ENCODE results near the gene TFAP2A.

The TFAP2A gene

GRCh38 chr6:10398446-10399218 lies 16.2 kb downstream of the TFAP2A start:
- no peak for DNase-seq

- no peak for DNase-seq
Measured at GRCh38 chr6:10397756-10398445, 17.0 kb downstream of the TFAP2A start.

DNA sequence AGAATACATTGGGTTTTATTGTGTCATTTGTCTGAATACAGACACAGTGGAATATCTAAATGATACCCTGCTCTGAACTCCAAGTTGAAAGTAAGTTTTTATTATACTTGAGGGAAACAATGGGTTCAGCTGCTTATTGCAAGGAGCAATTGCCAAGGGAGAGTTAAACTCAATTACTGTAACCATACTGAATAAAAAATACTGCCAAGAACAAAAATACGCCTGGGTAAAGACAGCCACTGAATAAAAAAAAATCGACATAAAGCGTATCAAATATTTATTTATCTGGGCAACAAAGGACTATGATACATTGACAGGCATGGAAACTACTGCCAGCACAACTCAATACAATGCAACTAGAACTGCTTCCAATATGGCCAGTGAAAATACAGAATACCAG lies 18.1 kb downstream of the TFAP2A start:
- DNase-seq = no peak

DNA sequence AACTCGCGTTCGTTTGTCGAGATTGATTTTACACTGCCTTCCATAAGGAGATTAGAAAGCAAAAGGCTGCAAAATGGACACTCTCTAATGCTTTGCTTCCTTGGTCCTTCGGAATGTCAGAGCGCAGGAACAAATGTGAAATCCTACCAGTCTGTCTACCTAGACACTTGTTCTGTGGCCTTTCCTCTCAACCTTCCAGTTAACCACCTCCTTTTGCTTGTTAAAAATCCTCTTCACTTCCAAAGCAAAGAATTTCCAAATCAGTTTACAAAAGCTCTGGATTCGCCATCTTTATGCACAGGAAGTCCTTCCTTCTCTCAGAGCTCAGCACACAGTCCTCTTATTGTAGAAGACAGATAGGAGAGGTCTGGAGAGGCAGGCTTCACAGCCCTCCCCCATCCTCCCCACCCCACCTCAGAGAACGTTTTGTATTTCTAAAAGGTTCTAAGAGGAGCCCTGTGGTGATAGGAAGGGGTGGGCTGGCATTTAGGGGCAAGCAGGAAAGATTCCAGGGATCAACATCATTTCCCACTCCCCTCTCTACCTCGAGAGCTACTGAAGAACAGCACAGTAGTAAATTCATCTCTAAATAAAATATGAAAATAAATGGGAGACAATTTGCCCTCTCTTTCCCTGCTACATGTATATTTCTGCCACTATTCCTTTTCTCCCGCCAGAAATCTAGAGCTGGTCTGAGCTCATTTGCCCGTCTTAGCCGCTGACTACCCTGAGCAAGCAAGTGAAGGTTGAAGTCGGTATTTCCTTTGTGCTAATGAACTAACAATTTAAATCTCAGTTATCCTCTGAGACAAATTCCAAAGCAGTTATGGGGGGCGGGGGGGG lies 18.9 kb downstream of the TFAP2A start:
- DNase-seq = no peak

DNA sequence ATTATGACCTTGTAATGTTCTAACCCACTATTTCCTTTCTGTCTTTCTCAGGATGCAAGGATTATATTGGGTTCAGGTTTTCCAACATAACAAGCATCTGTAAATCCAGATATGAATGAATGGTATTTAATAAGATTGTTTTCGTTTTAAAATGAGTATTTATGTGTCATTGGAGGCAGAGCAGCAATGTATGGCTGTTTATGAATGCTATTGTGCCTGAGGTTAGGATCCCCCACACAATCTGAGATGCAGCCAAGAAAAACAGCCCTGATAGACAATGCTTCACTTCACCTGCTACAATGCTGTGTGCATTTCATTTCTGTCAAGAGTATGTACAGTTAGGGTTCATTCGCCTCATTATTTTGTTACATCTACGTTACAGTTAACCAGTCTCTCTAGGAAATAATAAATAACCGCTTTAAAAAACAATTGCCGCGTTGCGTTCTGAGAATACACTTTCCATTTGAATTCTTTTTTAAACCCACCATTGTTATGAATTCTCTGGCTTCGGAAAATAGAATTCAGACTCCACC lies 19.6 kb downstream of the TFAP2A start:
- DNase-seq = no peak

- DNase-seq = no peak
Measured at GRCh38 chr6:10393544-10394225, 21.2 kb downstream of the TFAP2A start.

DNA sequence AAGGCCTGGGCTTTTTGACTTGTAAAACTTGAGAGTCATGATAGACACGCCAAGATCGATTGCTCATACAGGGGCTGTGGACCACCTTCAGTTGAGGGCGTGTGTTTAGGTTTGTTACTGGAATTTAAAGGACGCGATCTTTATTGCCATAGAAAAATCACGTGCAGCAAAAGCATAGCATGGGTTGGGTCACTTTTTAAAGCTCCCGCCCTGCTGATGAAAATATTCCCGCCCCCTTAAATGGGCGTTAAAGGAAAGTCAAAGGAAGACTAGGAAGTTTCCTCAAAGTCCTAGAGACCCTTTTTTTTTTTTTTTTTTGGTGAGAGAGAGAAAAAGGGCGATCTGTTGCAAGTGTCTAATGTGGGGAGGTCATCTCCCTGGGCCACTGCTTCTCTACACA lies 23.1 kb downstream of the TFAP2A start:
- no peak for DNase-seq

- no peak for DNase-seq
Measured at GRCh38 chr6:10391299-10391630, 23.6 kb downstream of the TFAP2A start.

DNA sequence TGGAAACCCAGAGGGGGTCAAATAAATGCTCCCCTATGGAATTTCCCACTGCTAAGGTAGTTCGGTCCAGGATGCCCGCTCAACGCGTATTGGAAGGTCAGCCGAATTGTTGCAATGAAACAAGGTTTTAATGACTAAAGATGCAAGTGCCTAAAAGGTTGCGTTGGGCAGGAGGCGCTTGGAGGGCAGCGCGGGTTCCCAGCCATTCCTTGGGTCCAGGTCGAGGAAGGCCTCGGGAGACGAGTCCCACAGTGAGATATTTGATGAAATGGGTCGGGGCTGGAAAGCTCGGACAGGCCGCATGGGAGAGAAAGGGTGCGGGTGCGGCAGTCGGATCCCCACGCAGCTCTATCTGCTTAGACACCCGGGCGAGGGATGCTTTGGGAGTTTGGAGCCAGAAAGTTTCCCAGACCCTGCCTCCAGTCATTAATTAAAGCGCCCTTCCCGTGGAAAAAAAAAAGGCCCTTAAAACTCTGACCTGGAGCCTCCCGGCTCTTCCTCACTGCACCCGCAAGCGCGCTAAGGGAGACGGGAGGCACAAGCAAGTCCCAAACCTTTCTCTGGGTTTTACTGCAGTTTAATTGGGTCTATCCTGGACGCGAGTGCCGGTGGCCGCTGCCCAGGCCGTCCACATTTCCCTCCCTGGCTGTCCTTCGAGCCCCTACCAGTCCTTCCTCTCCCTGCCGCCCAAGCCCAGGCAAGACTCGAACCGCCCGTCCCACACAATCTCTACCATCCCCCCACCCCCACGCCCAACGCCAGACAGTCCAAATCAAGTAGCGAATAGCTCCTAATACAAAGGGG lies 24.2 kb downstream of the TFAP2A start:
- DNase-seq = no peak

DNA sequence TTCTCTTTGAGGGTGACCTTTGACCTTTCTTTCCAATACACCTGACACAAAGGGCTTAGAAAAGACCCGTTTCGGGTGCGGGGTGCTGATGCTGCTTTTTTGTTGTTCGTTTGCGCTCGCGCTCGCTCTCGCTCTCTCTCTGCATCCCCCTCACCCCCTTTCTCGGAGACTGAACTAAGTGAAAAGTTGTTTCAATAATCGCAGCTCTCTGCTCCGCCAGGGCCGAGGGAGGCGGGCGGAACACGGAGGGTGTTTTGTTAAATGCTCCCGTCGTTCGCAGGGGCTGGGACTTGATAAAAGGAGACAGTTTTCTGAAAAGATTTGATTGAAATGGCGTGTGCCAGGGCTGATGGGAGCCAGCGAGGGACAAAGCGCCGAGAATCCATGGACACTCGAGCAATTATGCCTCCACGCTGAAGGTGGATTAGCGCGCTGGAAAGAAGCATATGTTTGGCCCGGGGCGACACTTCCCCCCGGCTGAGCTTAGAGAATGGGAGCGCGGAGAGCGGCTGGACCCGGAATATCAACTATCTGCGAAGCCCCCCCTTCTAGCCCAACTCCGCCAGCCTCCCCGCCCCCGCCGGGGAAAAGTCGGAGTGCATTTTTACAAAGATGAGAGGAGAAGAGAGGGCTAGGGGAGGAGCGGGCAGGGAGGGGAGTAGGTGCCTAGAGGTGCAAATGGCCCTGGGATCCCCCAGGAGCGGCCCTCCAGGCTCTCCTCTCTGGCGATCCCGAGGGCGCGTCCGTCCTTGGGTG lies 25.0 kb downstream of the TFAP2A start:
- DNase-seq = no peak

- no peak for DNase-seq
Measured at GRCh38 chr6:10386756-10387654, 27.9 kb downstream of the TFAP2A start.

DNA sequence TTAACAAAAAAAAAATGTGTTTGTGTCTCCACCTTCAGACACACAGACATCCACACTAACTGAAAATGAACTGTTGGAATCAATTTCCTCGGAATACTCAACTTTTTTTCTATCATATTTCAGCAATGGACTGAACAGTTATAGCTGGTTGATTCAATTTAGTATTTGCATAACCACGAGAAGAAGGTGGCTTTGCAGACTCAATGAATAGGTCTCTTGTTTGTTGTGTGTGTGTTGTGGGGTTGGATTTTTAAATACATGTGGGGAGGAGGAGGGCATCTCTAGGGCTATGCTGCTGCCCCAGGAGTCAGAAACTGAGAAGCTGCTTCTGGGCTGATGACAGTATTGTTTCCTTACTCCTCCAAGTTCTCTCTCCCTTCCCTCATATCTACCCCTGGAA lies 28.7 kb downstream of the TFAP2A start:
- DNase-seq = no peak

DNA sequence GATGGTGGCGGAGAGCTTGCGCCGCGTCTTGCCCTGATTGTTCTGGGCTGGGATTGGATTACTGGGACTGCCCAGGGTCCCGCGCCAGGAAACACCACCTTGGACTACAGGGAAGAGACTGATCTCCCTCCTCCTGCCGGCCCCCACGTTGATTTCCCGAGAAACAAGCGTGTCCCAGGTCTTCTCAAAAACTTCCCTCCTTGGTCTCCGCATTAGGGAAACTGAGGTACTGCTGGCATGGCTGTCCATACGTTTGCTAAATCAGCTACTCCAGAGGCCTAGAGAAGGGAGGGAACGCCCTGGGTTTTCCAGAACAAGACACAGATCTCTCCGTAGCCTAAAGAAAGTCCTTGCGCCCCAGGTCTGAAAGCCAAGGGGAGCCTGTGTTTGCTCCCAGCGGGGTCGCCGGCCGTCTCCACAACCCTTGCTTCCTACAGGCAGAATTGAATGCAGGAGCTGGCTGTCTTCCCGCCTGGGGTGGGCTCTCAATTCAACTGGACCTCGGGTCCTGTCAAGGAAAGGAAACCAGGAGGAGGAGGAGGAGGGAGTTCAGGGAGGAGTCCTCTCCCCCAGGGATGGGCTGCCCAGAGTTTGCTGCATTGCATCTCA lies 29.2 kb downstream of the TFAP2A start:
- DNase-seq = no peak

DNA sequence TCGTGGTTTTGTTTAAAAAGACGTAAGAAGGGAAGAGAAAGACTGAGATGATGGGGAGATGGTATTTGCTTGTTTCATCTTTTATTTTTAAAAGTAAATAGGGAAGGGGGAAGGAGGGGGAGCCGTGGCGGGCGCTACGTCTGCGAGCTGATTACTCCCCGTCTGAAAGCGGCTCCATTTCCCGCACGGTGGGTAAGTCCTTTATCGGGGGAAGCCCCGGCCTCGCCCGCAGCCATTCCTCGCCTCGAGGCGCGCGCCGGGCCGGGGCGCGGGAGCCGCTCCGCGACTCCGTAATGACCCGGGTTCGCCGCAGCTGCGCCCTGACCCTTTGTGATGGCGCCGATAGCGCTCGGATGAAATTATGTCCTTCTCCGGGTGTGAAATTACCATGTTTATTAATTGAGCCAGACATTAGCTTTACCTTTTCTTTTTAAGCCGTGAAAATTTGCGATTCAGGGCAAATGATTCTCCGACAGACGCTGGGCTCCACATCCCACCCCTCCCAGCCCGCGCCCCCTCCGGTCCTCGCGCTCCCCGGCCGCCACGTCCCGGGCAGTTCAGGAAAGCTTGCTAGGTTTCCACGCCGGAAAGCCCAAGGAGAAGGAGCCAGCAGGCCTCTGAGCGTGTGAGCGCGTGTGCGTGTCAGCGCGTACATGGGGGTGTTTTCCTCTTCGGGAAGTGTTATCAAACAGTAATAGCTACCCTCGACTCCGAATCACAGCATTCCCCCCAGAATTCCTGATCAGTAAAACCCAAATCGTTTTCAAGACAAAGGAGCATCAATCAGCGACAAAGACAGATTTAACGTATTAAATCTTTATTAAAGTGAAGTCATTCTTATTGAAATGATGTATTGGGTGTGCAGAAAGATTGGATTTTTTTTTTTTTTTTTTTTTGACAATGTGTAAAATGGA lies 30.0 kb downstream of the TFAP2A start:
- DNase-seq = no peak

GRCh38 chr6:10384091-10384609 lies 30.7 kb downstream of the TFAP2A start:
- DNase-seq = no peak

DNA sequence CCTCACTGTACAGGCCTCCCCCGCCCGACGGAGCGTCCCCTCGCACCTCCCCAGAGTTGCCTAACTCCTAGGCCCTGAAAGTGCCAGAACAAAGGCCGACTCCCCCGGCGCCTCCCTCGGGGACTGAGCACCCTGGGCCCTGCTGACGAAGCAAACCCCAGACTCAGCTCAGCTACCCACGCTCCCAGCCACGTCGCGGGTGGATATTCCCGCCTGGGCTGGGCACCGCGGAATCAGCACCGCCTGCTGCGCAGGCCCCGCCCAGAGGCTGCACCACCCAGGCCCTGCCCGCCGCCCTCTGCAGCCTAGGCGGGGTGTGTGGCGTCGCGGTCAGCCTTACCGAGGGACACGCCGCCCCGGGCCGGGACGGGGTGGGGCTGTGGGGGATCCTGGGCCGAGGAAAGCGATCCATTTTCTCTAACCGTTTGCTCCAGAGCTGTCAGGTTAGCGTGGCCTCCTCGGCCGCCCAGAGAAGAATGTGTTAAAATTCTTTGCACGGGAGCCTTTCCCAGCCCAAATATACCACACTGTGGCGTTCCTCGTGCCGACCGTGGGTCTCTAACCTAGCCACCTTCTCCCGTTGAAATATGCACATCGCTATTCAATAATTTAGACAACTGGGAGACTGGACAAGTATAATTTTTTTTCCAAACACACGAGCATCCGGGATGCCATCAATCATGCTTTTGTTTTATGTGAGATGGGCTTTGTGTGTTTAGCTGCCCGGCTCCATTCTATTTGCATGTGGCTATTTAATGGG lies 31.4 kb downstream of the TFAP2A start:
- DNase-seq = no peak

DNA sequence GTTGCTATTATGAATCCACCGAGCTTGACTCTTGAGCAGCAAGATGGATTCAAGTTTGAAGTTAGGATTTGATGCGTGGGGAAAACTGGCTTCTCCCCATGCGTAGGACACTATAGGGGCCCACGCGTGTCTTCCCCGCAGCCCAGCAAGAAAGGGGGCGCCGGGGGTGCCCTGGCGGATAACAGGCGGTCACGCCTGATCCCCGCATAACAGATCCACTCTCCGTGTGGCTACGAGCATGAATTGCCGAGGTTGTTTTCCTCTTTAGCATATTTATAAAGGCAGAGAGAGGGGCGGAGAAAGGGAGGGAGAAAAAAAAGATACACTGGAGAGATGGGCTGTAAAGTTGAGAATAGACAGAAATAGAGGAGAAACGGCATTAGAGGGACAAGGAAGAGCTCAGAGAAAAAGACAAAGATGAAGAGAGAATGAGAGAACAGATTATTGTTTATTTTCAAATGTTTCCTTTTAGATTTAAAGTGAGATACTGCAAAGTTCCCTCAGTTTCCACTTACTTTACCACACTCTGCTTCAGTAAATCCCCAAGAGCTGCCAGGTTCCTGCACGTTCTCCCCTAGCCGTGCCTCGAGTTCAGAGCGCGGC lies 32.0 kb downstream of the TFAP2A start:
- DNase-seq = no peak
